HEK293 (cell line): ENCODE data around the gene PCDHB2.

ENCODE experiments used
- CTCF ChIA-PET: fragments of 350-600 bp; formaldehyde crosslinking; extraction: SDS; loops from one replicate; lab custom pipeline; 2021; ENCODE audit warnings: antibody characterized with exemption; lab: Yijun Ruan, JAX
- POLR2A ChIA-PET: fragments of 300-600 bp; formaldehyde crosslinking; extraction: SDS; loops from one replicate; lab custom pipeline; 2020; ENCODE audit warnings: antibody characterized with exemption, inconsistent platforms; lab: Yijun Ruan, JAX
- H3K27ac ChIP-seq: fragments of 200-500 bp; sonication (Bioruptor generic); 2 replicates; pipeline ENCODE4 v1.5.1; 2014; ENCODE audit warnings: low read depth, low read length, control low read depth, inconsistent platforms; ENCODE audit errors: extremely low read depth
- H3K36me3 ChIP-seq, 2 experiments: fragments of 200-500 bp in 1 of 2; sonication (Bioruptor generic) in 1 of 2; 1 replicate in 1 of 2; 2 replicates in 1 of 2; pipeline ENCODE4 v1.5.1; 2014 to 2017; ENCODE audit warnings: inconsistent platforms in 2 of 2, low read length in 2 of 2; ENCODE audit not compliant: control insufficient read depth in 2 of 2, insufficient read depth in 1 of 2
- H3K4me1 ChIP-seq: fragments of 200-500 bp; sonication (Bioruptor generic); 2 replicates; pipeline ENCODE4 v1.5.1; 2014; ENCODE audit warnings: mild to moderate bottlenecking, low read length, inconsistent platforms; ENCODE audit not compliant: control insufficient read depth, insufficient read depth
- H3K4me3 ChIP-seq: 2 replicates; pipeline ENCODE4 v1.5.1; 2011; ENCODE audit warnings: low read depth, mild to moderate bottlenecking, control low read depth, low read length, moderate library complexity
- H3K9me3 ChIP-seq: fragments of 200-500 bp; sonication (Bioruptor generic); 2 replicates; pipeline ENCODE4 v1.5.1; 2014; ENCODE audit warnings: low read depth, low read length, inconsistent platforms; ENCODE audit not compliant: control insufficient read depth, insufficient read depth
- GLI2 ChIP-seq: fragments of 450-650 bp; formaldehyde crosslinking; IDR thresholded peaks from 2 replicates; pipeline ENCODE4; 2017; ENCODE audit warnings: missing biosample characterization, missing genetic modification characterization, low read depth, borderline replicate concordance
- GLI4 ChIP-seq: fragments of 450-650 bp; formaldehyde crosslinking; IDR thresholded peaks from 2 replicates; pipeline ENCODE4 v1.5.1; 2016; ENCODE audit warnings: missing biosample characterization, missing genetic modification characterization
- KLF16 ChIP-seq: fragments of 450-650 bp; formaldehyde crosslinking; IDR thresholded peaks from 2 replicates; pipeline ENCODE4 v1.5.1; 2017; ENCODE audit warnings: missing biosample characterization, missing genetic modification characterization
- PBX3 ChIP-seq: sonication (generic); formaldehyde crosslinking; IDR thresholded peaks from 2 replicates; pipeline ENCODE4 v1.8.1; 2022; ENCODE audit warnings: mild to moderate bottlenecking, moderate library complexity, missing genetic modification reagents
- SETDB1 ChIP-seq: IDR thresholded peaks from one replicate; pipeline ENCODE4 v1.6.1; 2017; ENCODE audit warnings: mild to moderate bottlenecking, low read length, moderate library complexity, mixed read lengths; ENCODE audit not compliant: insufficient read length
- ZBTB17 ChIP-seq: fragments of 450-650 bp; formaldehyde crosslinking; IDR thresholded peaks from 2 replicates; pipeline ENCODE4 v1.5.1; 2016; ENCODE audit warnings: missing biosample characterization, missing genetic modification characterization
- ZBTB20 ChIP-seq: fragments of 450-650 bp; formaldehyde crosslinking; IDR thresholded peaks from 2 replicates; pipeline ENCODE4 v1.5.1; 2016; ENCODE audit warnings: missing biosample characterization, missing genetic modification characterization
- ZFP69B ChIP-seq: fragments of 450-650 bp; formaldehyde crosslinking; IDR thresholded peaks from 2 replicates; pipeline ENCODE4 v1.5.1; 2016; ENCODE audit warnings: missing biosample characterization, missing genetic modification characterization
- ZNF184 ChIP-seq: fragments of 450-650 bp; IDR thresholded peaks from 2 replicates; pipeline ENCODE4 v1.5.1; 2018; ENCODE audit warnings: missing biosample characterization, mild to moderate bottlenecking, missing genetic modification characterization
- ZNF311 ChIP-seq: fragments of 450-650 bp; formaldehyde crosslinking; IDR thresholded peaks from 2 replicates; pipeline ENCODE4 v1.5.1; 2017; ENCODE audit warnings: missing biosample characterization, missing genetic modification characterization, borderline replicate concordance
- ZNF335 ChIP-seq: fragments of 450-650 bp; formaldehyde crosslinking; conservative IDR thresholded peaks from 2 replicates; pipeline ENCODE4 v1.5.1; 2016; ENCODE audit warnings: missing biosample characterization, missing genetic modification characterization
- ZNF518A ChIP-seq: fragments of 450-650 bp; formaldehyde crosslinking; conservative IDR thresholded peaks from 2 replicates; pipeline ENCODE4 v1.5.1; 2016; ENCODE audit warnings: low read depth, missing biosample characterization, missing genetic modification characterization
- ZNF530 ChIP-seq: fragments of 450-650 bp; formaldehyde crosslinking; IDR thresholded peaks from 2 replicates; pipeline ENCODE4 v1.5.1; 2016; ENCODE audit warnings: low read depth, missing biosample characterization, missing genetic modification characterization
- ZNF623 ChIP-seq: fragments of 450-650 bp; formaldehyde crosslinking; IDR thresholded peaks from 2 replicates; pipeline ENCODE4 v1.5.1; 2016; ENCODE audit warnings: missing biosample characterization, missing genetic modification characterization
- ZNF654 ChIP-seq: fragments of 450-650 bp; formaldehyde crosslinking; IDR thresholded peaks from 2 replicates; pipeline ENCODE4 v1.5.1; 2016; ENCODE audit warnings: low read depth, missing biosample characterization, missing genetic modification characterization
- ZNF660 ChIP-seq: fragments of 450-650 bp; IDR thresholded peaks from 2 replicates; pipeline ENCODE4 v1.5.1; 2018; ENCODE audit warnings: missing biosample characterization, mild to moderate bottlenecking, missing genetic modification characterization
- ZSCAN23 ChIP-seq: fragments of 450-650 bp; formaldehyde crosslinking; IDR thresholded peaks from 2 replicates; pipeline ENCODE4 v1.5.1; 2016; ENCODE audit warnings: missing biosample characterization, missing genetic modification characterization
- ZXDB ChIP-seq: fragments of 450-650 bp; formaldehyde crosslinking; IDR thresholded peaks from 2 replicates; pipeline ENCODE4 v1.5.1; 2016; ENCODE audit warnings: missing biosample characterization, missing genetic modification characterization
- TF ChIP-seq, protein P1 (sequence below): fragments of 450-650 bp; formaldehyde crosslinking; IDR thresholded peaks from 2 replicates; pipeline ENCODE4 v1.5.1; 2016; ENCODE audit warnings: missing biosample characterization, missing genetic modification characterization
- TF ChIP-seq, protein P2 (sequence below): fragments of 450-650 bp; formaldehyde crosslinking; conservative IDR thresholded peaks from 2 replicates; pipeline ENCODE4 v1.5.1; 2016; ENCODE audit warnings: low read depth, missing biosample characterization, missing genetic modification characterization
- TF ChIP-seq, protein P3 (sequence below): fragments of 450-650 bp; formaldehyde crosslinking; IDR thresholded peaks from 2 replicates; pipeline ENCODE4 v1.5.1; 2016; ENCODE audit warnings: missing biosample characterization, missing genetic modification characterization

PCDHB2 gene

GRCh38 chr5:141084487-141084989, 9.9 kb upstream of the PCDHB2 start:
- H3K9me3 ChIP-seq = no peaks in the 10 kb centered on the region; the same call in 1 of the 2 replicates
- peak overlapping the region; percentile 40 for H3K4me3 ChIP-seq
- no peaks in the 10 kb centered on the region for H3K4me1 ChIP-seq
- no peak overlapping the region for H3K27ac ChIP-seq
- POLR2A ChIA-PET = interaction anchor here (0.9 kb wide), 1 partner anchor 10 kb away, joined by 3 read pairs; the partner anchor contains the start of gene PCDHB2
- TF ChIP-seq, protein P1, sequence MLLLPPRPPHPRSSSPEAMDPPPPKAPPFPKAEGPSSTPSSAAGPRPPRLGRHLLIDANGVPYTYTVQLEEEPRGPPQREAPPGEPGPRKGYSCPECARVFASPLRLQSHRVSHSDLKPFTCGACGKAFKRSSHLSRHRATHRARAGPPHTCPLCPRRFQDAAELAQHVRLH = no peak
- TF ChIP-seq ZFP69B (tag by site-specific recombination) (no peak), ZNF660 (tag by site-specific recombination) (peak; percentile 88), GLI4 (tag by site-specific recombination) (no peak), SETDB1 (no peak), ZNF184 (peak; percentile 44; the same call in 1 of the 2 replicates), ZBTB20 (peak; percentile 81), ZXDB (no peak), ZNF518A (tag by site-specific recombination) (peak; percentile 57; the same call in 1 of the 2 replicates), ZBTB17 (tag by site-specific recombination) (0 out of 2 replicates have a peak, but pooled peaks have one; percentile 17), ZNF623 (tag by site-specific recombination) (no peak), ZNF335 (tag by site-specific recombination) (peak; percentile 79), ZNF311 (tag by site-specific recombination) (no peak), ZNF654 (tag by site-specific recombination) (peak; percentile 87), GLI2 (no peak), KLF16 (tag by site-specific recombination) (no peak), ZNF530 (no peak), PBX3 (CRISPR knock-in tag) (no peak), ZSCAN23 (tag by site-specific recombination) (no peak)
- TF ChIP-seq, protein P2, sequence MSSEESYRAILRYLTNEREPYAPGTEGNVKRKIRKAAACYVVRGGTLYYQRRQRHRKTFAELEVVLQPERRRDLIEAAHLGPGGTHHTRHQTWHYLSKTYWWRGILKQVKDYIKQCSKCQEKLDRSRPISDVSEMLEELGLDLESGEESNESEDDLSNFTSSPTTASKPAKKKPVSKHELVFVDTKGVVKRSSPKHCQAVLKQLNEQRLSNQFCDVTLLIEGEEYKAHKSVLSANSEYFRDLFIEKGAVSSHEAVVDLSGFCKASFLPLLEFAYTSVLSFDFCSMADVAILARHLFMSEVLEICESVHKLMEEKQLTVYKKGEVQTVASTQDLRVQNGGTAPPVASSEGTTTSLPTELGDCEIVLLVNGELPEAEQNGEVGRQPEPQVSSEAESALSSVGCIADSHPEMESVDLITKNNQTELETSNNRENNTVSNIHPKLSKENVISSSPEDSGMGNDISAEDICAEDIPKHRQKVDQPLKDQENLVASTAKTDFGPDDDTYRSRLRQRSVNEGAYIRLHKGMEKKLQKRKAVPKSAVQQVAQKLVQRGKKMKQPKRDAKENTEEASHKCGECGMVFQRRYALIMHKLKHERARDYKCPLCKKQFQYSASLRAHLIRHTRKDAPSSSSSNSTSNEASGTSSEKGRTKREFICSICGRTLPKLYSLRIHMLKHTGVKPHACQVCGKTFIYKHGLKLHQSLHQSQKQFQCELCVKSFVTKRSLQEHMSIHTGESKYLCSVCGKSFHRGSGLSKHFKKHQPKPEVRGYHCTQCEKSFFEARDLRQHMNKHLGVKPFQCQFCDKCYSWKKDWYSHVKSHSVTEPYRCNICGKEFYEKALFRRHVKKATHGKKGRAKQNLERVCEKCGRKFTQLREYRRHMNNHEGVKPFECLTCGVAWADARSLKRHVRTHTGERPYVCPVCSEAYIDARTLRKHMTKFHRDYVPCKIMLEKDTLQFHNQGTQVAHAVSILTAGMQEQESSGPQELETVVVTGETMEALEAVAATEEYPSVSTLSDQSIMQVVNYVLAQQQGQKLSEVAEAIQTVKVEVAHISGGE (tag by site-specific recombination) = peak; percentile 46
- TF ChIP-seq, protein P3, sequence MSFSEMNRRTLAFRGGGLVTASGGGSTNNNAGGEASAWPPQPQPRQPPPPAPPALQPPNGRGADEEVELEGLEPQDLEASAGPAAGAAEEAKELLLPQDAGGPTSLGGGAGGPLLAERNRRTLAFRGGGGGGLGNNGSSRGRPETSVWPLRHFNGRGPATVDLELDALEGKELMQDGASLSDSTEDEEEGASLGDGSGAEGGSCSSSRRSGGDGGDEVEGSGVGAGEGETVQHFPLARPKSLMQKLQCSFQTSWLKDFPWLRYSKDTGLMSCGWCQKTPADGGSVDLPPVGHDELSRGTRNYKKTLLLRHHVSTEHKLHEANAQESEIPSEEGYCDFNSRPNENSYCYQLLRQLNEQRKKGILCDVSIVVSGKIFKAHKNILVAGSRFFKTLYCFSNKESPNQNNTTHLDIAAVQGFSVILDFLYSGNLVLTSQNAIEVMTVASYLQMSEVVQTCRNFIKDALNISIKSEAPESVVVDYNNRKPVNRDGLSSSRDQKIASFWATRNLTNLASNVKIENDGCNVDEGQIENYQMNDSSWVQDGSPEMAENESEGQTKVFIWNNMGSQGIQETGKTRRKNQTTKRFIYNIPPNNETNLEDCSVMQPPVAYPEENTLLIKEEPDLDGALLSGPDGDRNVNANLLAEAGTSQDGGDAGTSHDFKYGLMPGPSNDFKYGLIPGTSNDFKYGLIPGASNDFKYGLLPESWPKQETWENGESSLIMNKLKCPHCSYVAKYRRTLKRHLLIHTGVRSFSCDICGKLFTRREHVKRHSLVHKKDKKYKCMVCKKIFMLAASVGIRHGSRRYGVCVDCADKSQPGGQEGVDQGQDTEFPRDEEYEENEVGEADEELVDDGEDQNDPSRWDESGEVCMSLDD (tag by site-specific recombination) = no peak
- no peaks in the 10 kb centered on the region for H3K36me3 ChIP-seq
- CTCF ChIA-PET = interaction anchor here (0.6 to 1.7 kb wide), 11 partner anchors 8 to 479 kb away, joined by 3 to 13 read pairs (median 3); partner anchors contain the start of genes PCDHA8, PCDHB2, PCDHB7 and TAF7
